Endodermal cell (in vitro differentiated cells): ENCODE results near the gene SEC23B. TPM values are rescaled to one million over a fixed set of nuclear protein-coding genes. Genes with fewer than 3 reads are reported as not detected.
"Not testable (repeated sequence)": the region's sequence is repeated elsewhere in the genome, so short reads cannot be mapped to it uniquely, and the experiment has no call there.

Experiments
- DNase-seq: peaks from one replicate; pipeline ENCODE4 v3.0.0-alpha.2; 2017
- H3K27ac ChIP-seq: 2 replicates; pipeline ENCODE4 v1.5.1; 2013; ENCODE audit warnings: mild to moderate bottlenecking, low read depth, low read length, moderate library complexity
- H3K27me3 ChIP-seq: 2 replicates; pipeline ENCODE4 v1.6.1; 2013; ENCODE audit warnings: mild to moderate bottlenecking, low read length, moderate library complexity; ENCODE audit not compliant: insufficient read depth, control insufficient read depth, poor library complexity, severe bottlenecking
- H3K36me3 ChIP-seq: 2 replicates; pipeline ENCODE4 v1.7.0; 2013; ENCODE audit warnings: mild to moderate bottlenecking, low read length, moderate library complexity; ENCODE audit not compliant: control insufficient read depth, insufficient read depth
- H3K4me1 ChIP-seq: one replicate; pipeline ENCODE4 v1.7.0; 2013; ENCODE audit warnings: low read length; ENCODE audit not compliant: control insufficient read depth, insufficient read depth
- H3K4me3 ChIP-seq: 2 replicates; pipeline ENCODE4 v1.5.1; 2013; ENCODE audit warnings: mild to moderate bottlenecking, low read length, moderate library complexity
- H3K9ac ChIP-seq: 2 replicates; pipeline ENCODE4 v1.6.1; 2013; ENCODE audit warnings: mild to moderate bottlenecking, low read length, moderate library complexity; ENCODE audit not compliant: poor library complexity, severe bottlenecking; ENCODE audit errors: extremely low read depth
- H3K9me3 ChIP-seq: 2 replicates; pipeline ENCODE4 v1.6.1; 2013; ENCODE audit warnings: mild to moderate bottlenecking, low read length, moderate library complexity; ENCODE audit not compliant: control insufficient read depth
- H3K27ac Mint-ChIP-seq: 2 replicates; pipeline ENCODE4 v1.8.0; 2020; ENCODE audit warnings: mixed read lengths
- H3K27me3 Mint-ChIP-seq: 2 replicates; pipeline ENCODE4 v1.8.0; 2021; ENCODE audit warnings: mild to moderate bottlenecking, mixed read lengths; ENCODE audit not compliant: insufficient read depth
- H3K36me3 Mint-ChIP-seq: 2 replicates; pipeline ENCODE4 v1.8.0; 2020; ENCODE audit warnings: low read depth, mixed read lengths
- H3K4me1 Mint-ChIP-seq: 2 replicates; pipeline ENCODE4 v1.8.0; 2020; ENCODE audit warnings: mixed read lengths
- H3K4me3 Mint-ChIP-seq: 2 replicates; pipeline ENCODE4 v1.8.0; 2020; ENCODE audit warnings: mild to moderate bottlenecking, moderate library complexity, mixed read lengths
- H3K9me3 Mint-ChIP-seq: 2 replicates; pipeline ENCODE4 v1.8.0; 2020; ENCODE audit warnings: mild to moderate bottlenecking, mixed read lengths
- CTCF ChIP-seq: fragments of 200-600 bp; sonication (generic); conservative IDR thresholded peaks from 2 replicates; pipeline ENCODE4 v1.5.0; 2021; ENCODE audit warnings: antibody characterized with exemption, mild to moderate bottlenecking
- WGBS, 2 experiments: methylation state at CpG; one replicate each; pipeline versions ENCODE4 v1.1.5 to v1.1.7; 2013; ENCODE audit warnings: missing lambda C conversion rate in 2 of 2, mixed read lengths in 1 of 2; ENCODE audit not compliant: insufficient coverage in 1 of 2, insufficient read length in 1 of 2; 5-methylcytosine and 5-hydroxymethylcytosine counted together
- total RNA-seq, 2 donors: library from RNA; stranded (reverse); fragmentation: NEBNext Ultra II Directional in 1 of 2; extraction: Animal tissue kit (Norgen Biotek cat#: 25700) in 1 of 2; gene quantifications; 2 replicates in 1 of 2; 3 replicates in 1 of 2; pipeline ENCODE4 v1.2.1, GENCODE V29; 2021

Gene SEC23B
- total RNA-seq, 2 donors from 2014 or later = 65.0 to 73.5 TPM

GRCh38 chr20:18523066-18523465, 15.3 kb downstream of the SEC23B start:
- H3K9me3 Mint-ChIP-seq = no peaks in the 10 kb centered on the region
- WGBS, 2 experiments = 84 to 93% methylated on average over 2 of the region's 2 CpGs
- H3K27me3 Mint-ChIP-seq = no peaks in the 10 kb centered on the region
- H3K4me1 ChIP-seq = no peaks in the 10 kb centered on the region
- H3K36me3 Mint-ChIP-seq = peaks cover 35% of the 10 kb centered on the region
- no peaks in the 10 kb centered on the region for H3K9me3 ChIP-seq
- H3K4me3 ChIP-seq = no peak overlapping the region
- H3K9ac ChIP-seq = no peak overlapping the region
- no peak for DNase-seq
- H3K27ac ChIP-seq = no peak overlapping the region
- TF ChIP-seq CTCF = no peak
- H3K27me3 ChIP-seq = no peaks in the 10 kb centered on the region
- peaks cover 51% of the 10 kb centered on the region for H3K36me3 ChIP-seq
- no peaks in the 10 kb centered on the region for H3K4me1 Mint-ChIP-seq
- no peak overlapping the region for H3K4me3 Mint-ChIP-seq
- no peak overlapping the region for H3K27ac Mint-ChIP-seq

DNA sequence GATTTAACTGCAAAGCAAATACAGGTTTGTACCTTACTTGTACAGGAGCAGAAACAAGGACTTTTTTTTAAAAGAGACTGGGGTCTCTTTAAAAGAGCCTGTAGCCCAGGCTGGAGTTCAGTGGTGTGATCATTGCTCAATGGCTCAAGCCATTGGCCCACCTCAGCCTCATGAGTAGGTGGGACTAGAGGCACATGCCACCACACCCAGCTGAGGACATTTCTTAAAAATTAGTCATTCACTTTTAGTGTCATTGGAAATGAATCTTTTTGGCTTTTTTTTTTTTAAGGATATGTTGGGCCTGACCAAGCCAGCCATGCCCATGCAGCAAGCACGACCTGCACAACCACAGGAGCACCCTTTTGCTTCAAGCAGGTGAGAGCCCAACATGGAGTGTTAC, 16.9 kb downstream of the SEC23B start:
- Mint-ChIP-seq H3K27ac (no peak overlapping the region), H3K36me3 (peaks cover 51% of the 10 kb centered on the region), H3K4me3 (no peak overlapping the region), H3K4me1 (no peaks in the 10 kb centered on the region), H3K9me3 (no peaks in the 10 kb centered on the region), H3K27me3 (no peaks in the 10 kb centered on the region)
- Histone ChIP-seq H3K9me3 (no peaks in the 10 kb centered on the region), H3K27me3 (no peaks in the 10 kb centered on the region), H3K4me3 (no peak overlapping the region), H3K9ac (no peak overlapping the region), H3K4me1 (no peaks in the 10 kb centered on the region), H3K27ac (no peak overlapping the region), H3K36me3 (peaks cover 66% of the 10 kb centered on the region)
- DNase-seq = no peak
- 75 to 96% methylated on average over 1 of the region's 1 CpG for WGBS, 2 experiments
- no peak for TF ChIP-seq CTCF

DNA sequence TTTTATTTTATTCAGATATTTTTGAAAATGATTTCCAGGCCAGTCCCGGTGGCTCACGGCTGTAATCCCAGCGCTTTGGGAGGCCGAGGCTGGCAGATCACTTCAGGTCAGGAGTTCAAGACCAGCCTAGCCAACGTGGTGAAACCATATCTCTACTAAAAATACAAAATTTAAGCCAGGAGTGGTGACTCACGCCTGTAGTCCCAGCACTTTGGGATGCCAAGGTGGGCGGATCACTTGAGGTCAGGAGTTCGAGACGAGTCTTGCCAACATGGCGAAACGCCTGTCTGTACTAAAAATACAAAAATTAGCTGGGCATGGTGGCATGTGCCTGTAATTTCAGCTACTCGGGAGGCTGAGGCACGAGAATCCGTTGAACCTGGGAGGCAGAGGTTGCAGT, 19.0 kb downstream of the SEC23B start:
- H3K27ac Mint-ChIP-seq, H3K4me3 ChIP-seq, H3K9me3 ChIP-seq, H3K27me3 Mint-ChIP-seq, DNase-seq, H3K9me3 Mint-ChIP-seq, H3K27ac ChIP-seq, H3K9ac ChIP-seq, H3K27me3 ChIP-seq, H3K4me1 Mint-ChIP-seq, H3K4me3 Mint-ChIP-seq, H3K4me1 ChIP-seq: not testable (repeated sequence)
- H3K36me3 ChIP-seq = peaks cover 81% of the 10 kb centered on the region
- peaks cover 67% of the 10 kb centered on the region for H3K36me3 Mint-ChIP-seq
- WGBS, 2 experiments = 83 to 85% methylated on average over 10 to 14 of the region's 14 CpGs

DNA sequence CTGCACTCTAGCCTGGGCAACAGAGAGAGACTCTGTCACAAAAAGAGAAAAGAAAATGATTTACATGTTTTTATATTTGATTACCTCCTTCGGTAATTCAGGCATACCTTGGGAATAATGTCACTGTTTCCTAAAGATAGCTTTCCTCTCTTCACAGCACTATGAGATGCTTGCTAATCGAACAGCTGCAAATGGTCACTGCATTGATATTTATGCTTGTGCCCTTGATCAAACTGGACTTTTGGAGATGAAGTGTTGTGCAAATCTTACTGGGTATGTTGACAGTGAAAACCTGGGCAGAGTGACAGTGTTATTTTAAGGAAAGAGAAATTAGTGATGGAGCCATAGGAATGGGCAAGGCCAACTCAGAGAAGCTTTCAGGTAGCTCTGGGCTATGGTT, 19.6 kb downstream of the SEC23B start:
- DNase-seq = no peak
- no peaks in the 10 kb centered on the region for H3K4me1 Mint-ChIP-seq
- no peak overlapping the region for H3K4me3 Mint-ChIP-seq
- no peak overlapping the region for H3K9ac ChIP-seq
- H3K9me3 ChIP-seq = no peaks in the 10 kb centered on the region
- no peaks in the 10 kb centered on the region for H3K9me3 Mint-ChIP-seq
- H3K27me3 ChIP-seq = no peaks in the 10 kb centered on the region
- no peak for TF ChIP-seq CTCF
- 95 to 100% methylated on average over 1 to 2 of the region's 2 CpGs for WGBS, 2 experiments
- H3K4me3 ChIP-seq = no peak overlapping the region
- H3K36me3 ChIP-seq = peaks cover 84% of the 10 kb centered on the region
- H3K27ac Mint-ChIP-seq = no peak overlapping the region
- no peak overlapping the region for H3K27ac ChIP-seq
- peaks cover 73% of the 10 kb centered on the region for H3K36me3 Mint-ChIP-seq
- no peaks in the 10 kb centered on the region for H3K4me1 ChIP-seq
- H3K27me3 Mint-ChIP-seq = no peaks in the 10 kb centered on the region
